Tibial nerve (tissue), 4 donors: ENCODE data around the gene C1orf35. TPM values are rescaled to one million over a fixed set of nuclear protein-coding genes. Genes with fewer than 3 reads are reported as not detected.

Experiments used
- DNase-seq, 2 donors: peaks; one replicate each; pipeline ENCODE4 v3.0.0-alpha.2; 2019; ENCODE audit warnings: low spot score in 2 of 2
- H3K27ac ChIP-seq, 4 donors: fragments of 200-600 bp; sonication (generic) in 3 of 4; one replicate each; pipeline ENCODE4 v1.5.1; 2017 to 2019; ENCODE audit warnings: mild to moderate bottlenecking in 1 of 4
- H3K27me3 ChIP-seq, 2 donors: fragments of 200-600 bp; sonication (generic) in 1 of 2; one replicate each; pipeline versions ENCODE4 v1.5.1 to v1.6.0; 2017 to 2019
- H3K36me3 ChIP-seq, 3 donors: fragments of 200-600 bp; sonication (generic); one replicate each; pipeline ENCODE4 v1.5.1; 2018 to 2019
- H3K4me1 ChIP-seq, 4 donors: fragments of 200-600 bp; sonication (generic) in 3 of 4; one replicate each; pipeline ENCODE4 v1.5.1; 2017 to 2019
- H3K4me3 ChIP-seq, 4 donors: fragments of 200-600 bp; sonication (generic) in 3 of 4; one replicate each; pipeline ENCODE4 v1.5.1; 2017 to 2019; ENCODE audit warnings: mild to moderate bottlenecking in 1 of 4, moderate library complexity in 1 of 4
- H3K9me3 ChIP-seq, 4 donors: fragments of 200-600 bp; sonication (generic) in 3 of 4; one replicate each; pipeline ENCODE4 v1.5.1; 2017 to 2019
- CTCF ChIP-seq, 5 experiments: fragments of 200-600 bp in 3 of 5; fragments of 450-650 bp in 2 of 5; sonication (generic) in 3 of 5; IDR thresholded peaks; one replicate each; pipeline ENCODE4 v1.5.1; 2016 to 2019; ENCODE audit warnings: antibody characterized with exemption in 5 of 5, mild to moderate bottlenecking in 3 of 5, moderate library complexity in 2 of 5
- EP300 ChIP-seq, 2 donors: sonication (generic); formaldehyde crosslinking; IDR thresholded peaks; one replicate each; pipeline ENCODE4 v1.6.1; 2017; ENCODE audit warnings: antibody characterized with exemption in 2 of 2, mild to moderate bottlenecking in 1 of 2
- POLR2A ChIP-seq, 2 donors: fragments of 450-650 bp; IDR thresholded peaks; one replicate each; pipeline ENCODE4 v1.6.1; 2017; ENCODE audit warnings: antibody characterized with exemption in 2 of 2, mild to moderate bottlenecking in 2 of 2, moderate library complexity in 2 of 2
- WGBS, 2 donors: methylation state at CpG; one replicate each; pipeline ENCODE4 v1.1.5; 2018; 5-methylcytosine and 5-hydroxymethylcytosine counted together
- total RNA-seq, 4 donors: library from RNA; depleted of rRNA; stranded (reverse); fragments of >200 nt; gene quantifications; one replicate each; pipeline ENCODE4 v1.1.0, GENCODE V29; 2016

The C1orf35 gene
- total RNA-seq, 4 donors from 2014 or later = 26.4 to 38.5 (median 27.1) TPM

- WGBS, 2 donors = 59 to 60% methylated on average over 8 to 13 of the region's 15 CpGs
- peaks cover 0 to 78% of the 10 kb centered on the region in 2 donors for H3K27me3 ChIP-seq
Observed at GRCh38 chr1:228064741-228065542, 38.2 kb downstream of the C1orf35 start.

GRCh38 chr1:228064296-228064695, 38.8 kb downstream of the C1orf35 start:
- no peak overlapping the region for H3K27ac ChIP-seq
- H3K4me1 ChIP-seq = peaks cover 0 to 19% (median 5%) of the 10 kb centered on the region in 4 donors
- H3K36me3 ChIP-seq = no peaks in the 10 kb centered on the region
- WGBS, 2 donors = 40 to 61% methylated on average over 1 to 6 of the region's 8 CpGs
- no peak overlapping the region for H3K4me3 ChIP-seq
- no peak for TF ChIP-seq EP300 (IDR thresholded peaks at IDR 0.05)
- peaks cover 0 to 85% of the 10 kb centered on the region in 2 donors for H3K27me3 ChIP-seq
- H3K9me3 ChIP-seq = peaks cover 0 to 4% (median 0%) of the 10 kb centered on the region in 4 donors
- no peak for DNase-seq

More at GRCh38 chr1:228064741-228065542, 38.2 kb downstream of the C1orf35 start:
- Histone ChIP-seq H3K27ac (no peak overlapping the region), H3K4me1 (peaks cover 0 to 13% (median 4%) of the 10 kb centered on the region in 4 donors), H3K9me3 (no peaks in the 10 kb centered on the region), H3K4me3 (no peak overlapping the region), H3K36me3 (no peaks in the 10 kb centered on the region)
- DNase-seq = no peak
- no peak for TF ChIP-seq EP300 (IDR thresholded peaks at IDR 0.05)
- no peak for TF ChIP-seq CTCF (IDR thresholded peaks at IDR 0.05)
- TF ChIP-seq POLR2A (IDR thresholded peaks at IDR 0.05) = no peak

GRCh38 chr1:228063251-228064191, 39.6 kb downstream of the C1orf35 start:
- H3K9me3 ChIP-seq = peaks cover 0 to 7% (median 0%) of the 10 kb centered on the region in 4 donors
- peaks cover 0 to 92% of the 10 kb centered on the region in 2 donors for H3K27me3 ChIP-seq
- WGBS, 2 donors = 72 to 86% methylated on average over 2 to 7 of the region's 15 CpGs
- H3K36me3 ChIP-seq = no peaks in the 10 kb centered on the region
- peaks cover 0 to 22% (median 5%) of the 10 kb centered on the region in 4 donors for H3K4me1 ChIP-seq
- no peak overlapping the region for H3K4me3 ChIP-seq
- TF ChIP-seq EP300 (IDR thresholded peaks at IDR 0.05) (no peak), POLR2A (IDR thresholded peaks at IDR 0.05) (no peak), CTCF (IDR thresholded peaks at IDR 0.05) (no peak)
- no peak overlapping the region for H3K27ac ChIP-seq
- DNase-seq = no peak

- 69 to 83% methylated on average over 3 to 4 of the region's 4 CpGs for WGBS, 2 donors
Observed at GRCh38 chr1:228062812-228063211, 40.3 kb downstream of the C1orf35 start.

More at GRCh38 chr1:228062812-228063211, 40.3 kb downstream of the C1orf35 start:
- H3K4me1 ChIP-seq = peaks cover 0 to 22% (median 5%) of the 10 kb centered on the region in 4 donors
- no peak for TF ChIP-seq EP300 (IDR thresholded peaks at IDR 0.05)
- no peak for TF ChIP-seq CTCF (IDR thresholded peaks at IDR 0.05)
- TF ChIP-seq POLR2A (IDR thresholded peaks at IDR 0.05) = no peak
- no peak overlapping the region for H3K27ac ChIP-seq
- peaks cover 0 to 9% (median 0%) of the 10 kb centered on the region in 4 donors for H3K9me3 ChIP-seq
- no peak for DNase-seq
- no peaks in the 10 kb centered on the region for H3K36me3 ChIP-seq
- H3K4me3 ChIP-seq = no peak overlapping the region
- peaks cover 0 to 96% of the 10 kb centered on the region in 2 donors for H3K27me3 ChIP-seq
